ENCODE data around the gene CLCA2. TPM values are rescaled to one million over a fixed set of nuclear protein-coding genes. Genes with fewer than 3 reads are reported as not detected.
A peak's percentile ranks its signal among the peaks of the same experiment; 100 is the strongest.

The CLCA2 gene, protein sequence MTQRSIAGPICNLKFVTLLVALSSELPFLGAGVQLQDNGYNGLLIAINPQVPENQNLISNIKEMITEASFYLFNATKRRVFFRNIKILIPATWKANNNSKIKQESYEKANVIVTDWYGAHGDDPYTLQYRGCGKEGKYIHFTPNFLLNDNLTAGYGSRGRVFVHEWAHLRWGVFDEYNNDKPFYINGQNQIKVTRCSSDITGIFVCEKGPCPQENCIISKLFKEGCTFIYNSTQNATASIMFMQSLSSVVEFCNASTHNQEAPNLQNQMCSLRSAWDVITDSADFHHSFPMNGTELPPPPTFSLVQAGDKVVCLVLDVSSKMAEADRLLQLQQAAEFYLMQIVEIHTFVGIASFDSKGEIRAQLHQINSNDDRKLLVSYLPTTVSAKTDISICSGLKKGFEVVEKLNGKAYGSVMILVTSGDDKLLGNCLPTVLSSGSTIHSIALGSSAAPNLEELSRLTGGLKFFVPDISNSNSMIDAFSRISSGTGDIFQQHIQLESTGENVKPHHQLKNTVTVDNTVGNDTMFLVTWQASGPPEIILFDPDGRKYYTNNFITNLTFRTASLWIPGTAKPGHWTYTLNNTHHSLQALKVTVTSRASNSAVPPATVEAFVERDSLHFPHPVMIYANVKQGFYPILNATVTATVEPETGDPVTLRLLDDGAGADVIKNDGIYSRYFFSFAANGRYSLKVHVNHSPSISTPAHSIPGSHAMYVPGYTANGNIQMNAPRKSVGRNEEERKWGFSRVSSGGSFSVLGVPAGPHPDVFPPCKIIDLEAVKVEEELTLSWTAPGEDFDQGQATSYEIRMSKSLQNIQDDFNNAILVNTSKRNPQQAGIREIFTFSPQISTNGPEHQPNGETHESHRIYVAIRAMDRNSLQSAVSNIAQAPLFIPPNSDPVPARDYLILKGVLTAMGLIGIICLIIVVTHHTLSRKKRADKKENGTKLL
- polyA plus RNA-seq (2012; ENCODE audit: insufficient read depth, insufficient read length, low read depth) = not detected

DNA sequence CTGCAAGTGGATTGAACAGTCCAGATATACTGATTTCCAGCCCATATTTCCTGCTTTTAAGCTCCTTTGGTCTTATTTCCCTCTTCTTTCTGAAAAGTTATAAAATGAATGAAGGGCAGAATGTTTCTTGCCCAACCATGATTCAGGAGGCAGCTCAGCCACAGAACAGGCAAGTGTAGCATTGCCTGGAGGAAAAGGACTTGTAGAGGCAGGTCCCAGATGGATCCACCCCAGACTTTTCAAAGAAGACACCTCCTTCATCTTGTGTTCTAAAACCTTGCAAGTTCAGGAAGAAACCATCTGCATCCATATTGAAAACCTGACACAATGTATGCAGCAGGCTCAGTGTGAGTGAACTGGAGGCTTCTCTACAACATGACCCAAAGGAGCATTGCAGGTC, at the start of gene CLCA2:
Gene CLCA2 (plus strand): TSS at position 299 of the 400 bp plus-strand sequence. CDS start 77 bp downstream, at position 376.
- no peak within 1 kb of the TSS for H3K4me3 ChIP-seq (ENCODE audit: low read depth, low read length)
- H3K27me3 ChIP-seq = no peaks in the 10 kb centered on the region
- H3K36me3 ChIP-seq = no peaks in the 10 kb centered on the region
- DNase-seq = no peak
- no peaks in the 10 kb centered on the region for H3K4me1 ChIP-seq
- no peaks in the 10 kb centered on the region for H3K9me3 ChIP-seq
- TF ChIP-seq, protein P1, sequence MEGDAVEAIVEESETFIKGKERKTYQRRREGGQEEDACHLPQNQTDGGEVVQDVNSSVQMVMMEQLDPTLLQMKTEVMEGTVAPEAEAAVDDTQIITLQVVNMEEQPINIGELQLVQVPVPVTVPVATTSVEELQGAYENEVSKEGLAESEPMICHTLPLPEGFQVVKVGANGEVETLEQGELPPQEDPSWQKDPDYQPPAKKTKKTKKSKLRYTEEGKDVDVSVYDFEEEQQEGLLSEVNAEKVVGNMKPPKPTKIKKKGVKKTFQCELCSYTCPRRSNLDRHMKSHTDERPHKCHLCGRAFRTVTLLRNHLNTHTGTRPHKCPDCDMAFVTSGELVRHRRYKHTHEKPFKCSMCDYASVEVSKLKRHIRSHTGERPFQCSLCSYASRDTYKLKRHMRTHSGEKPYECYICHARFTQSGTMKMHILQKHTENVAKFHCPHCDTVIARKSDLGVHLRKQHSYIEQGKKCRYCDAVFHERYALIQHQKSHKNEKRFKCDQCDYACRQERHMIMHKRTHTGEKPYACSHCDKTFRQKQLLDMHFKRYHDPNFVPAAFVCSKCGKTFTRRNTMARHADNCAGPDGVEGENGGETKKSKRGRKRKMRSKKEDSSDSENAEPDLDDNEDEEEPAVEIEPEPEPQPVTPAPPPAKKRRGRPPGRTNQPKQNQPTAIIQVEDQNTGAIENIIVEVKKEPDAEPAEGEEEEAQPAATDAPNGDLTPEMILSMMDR (IDR thresholded peaks at IDR 0.05; ENCODE audit: low read depth, low read length) = no peak

DNA sequence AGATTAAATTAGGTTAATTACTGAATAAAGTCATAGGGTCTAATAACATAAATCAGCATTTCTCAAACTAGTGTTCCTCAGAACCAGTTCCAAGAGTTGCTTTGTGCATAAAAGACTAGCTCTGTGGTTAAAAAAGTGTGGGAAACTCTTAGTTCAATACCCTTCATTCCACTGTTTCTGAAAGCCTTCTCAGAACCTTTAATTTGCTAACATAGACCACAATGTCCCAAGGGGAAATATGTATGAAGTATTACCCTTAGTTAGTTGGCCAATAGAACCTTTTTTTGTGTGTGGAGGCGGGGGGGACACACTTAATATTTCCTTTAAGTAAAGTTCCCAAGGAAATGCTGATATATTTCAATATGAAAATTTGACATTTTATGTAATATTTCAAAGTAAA, 48.3 kb upstream of the CLCA2 start:
- H3K27me3 ChIP-seq = no peaks in the 10 kb centered on the region
- no peaks in the 10 kb centered on the region for H3K36me3 ChIP-seq
- H3K9me3 ChIP-seq = no peaks in the 10 kb centered on the region

DNA sequence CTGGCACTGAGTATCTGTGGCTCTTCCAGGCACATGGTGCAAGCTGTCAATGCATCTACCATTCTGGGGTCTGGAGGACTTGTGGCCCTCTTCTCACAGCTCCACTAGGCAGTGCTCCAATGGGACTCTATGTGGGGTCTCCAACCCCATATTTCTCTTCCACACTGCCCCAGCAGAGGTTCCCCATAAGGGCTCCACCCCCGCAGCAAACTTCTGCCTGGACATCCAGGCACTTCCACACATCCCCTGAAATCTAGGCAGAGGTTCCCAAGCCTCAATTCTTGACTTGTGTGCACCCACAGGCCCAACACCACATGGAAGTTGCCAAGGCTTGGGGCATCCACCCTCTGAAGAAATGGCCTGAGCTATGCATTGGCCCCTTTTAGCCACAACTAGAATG, 46.6 kb upstream of the CLCA2 start:
- Histone ChIP-seq H3K4me3 (ENCODE audit: low read depth, low read length) (no peak overlapping the region), H3K4me1 (no peaks in the 10 kb centered on the region), H3K36me3 (no peaks in the 10 kb centered on the region), H3K27me3 (no peaks in the 10 kb centered on the region), H3K9me3 (no peaks in the 10 kb centered on the region)
- no peak for DNase-seq
- TF ChIP-seq, protein P1 (IDR thresholded peaks at IDR 0.05; ENCODE audit: low read depth, low read length) = no peak

More for the DNA sequence above, 48.3 kb upstream of the CLCA2 start:
- TF ChIP-seq, protein P1 (IDR thresholded peaks at IDR 0.05; ENCODE audit: low read depth, low read length) = no peak
- Histone ChIP-seq H3K4me3 (ENCODE audit: low read depth, low read length) (no peak overlapping the region), H3K4me1 (no peaks in the 10 kb centered on the region)
- DNase-seq = no peak

DNA sequence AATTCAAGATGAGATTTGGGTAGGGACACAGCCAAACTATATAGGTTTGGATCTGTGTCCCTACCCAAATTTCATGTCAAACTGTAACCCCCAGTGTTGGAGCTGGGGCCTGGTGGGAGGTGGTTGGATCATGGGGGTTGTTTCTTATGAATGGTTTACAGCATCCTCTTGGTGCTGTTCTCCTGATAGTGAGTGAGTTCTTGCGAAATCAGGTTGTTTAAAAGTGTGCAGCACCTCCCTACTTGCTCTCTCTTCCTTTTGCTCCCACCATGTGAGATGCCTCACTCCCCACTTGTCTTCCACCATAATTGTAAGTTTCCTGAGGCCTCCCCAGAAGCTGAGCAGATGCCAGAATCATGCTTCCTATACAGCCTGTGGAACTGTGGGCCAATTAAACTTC, 45.2 kb upstream of the CLCA2 start:
- no peak for DNase-seq
- TF ChIP-seq, protein P1 (IDR thresholded peaks at IDR 0.05; ENCODE audit: low read depth, low read length) = no peak
- Histone ChIP-seq H3K9me3 (no peaks in the 10 kb centered on the region), H3K27me3 (no peaks in the 10 kb centered on the region), H3K36me3 (no peaks in the 10 kb centered on the region), H3K4me3 (ENCODE audit: low read depth, low read length) (no peak overlapping the region), H3K4me1 (no peaks in the 10 kb centered on the region)

DNA sequence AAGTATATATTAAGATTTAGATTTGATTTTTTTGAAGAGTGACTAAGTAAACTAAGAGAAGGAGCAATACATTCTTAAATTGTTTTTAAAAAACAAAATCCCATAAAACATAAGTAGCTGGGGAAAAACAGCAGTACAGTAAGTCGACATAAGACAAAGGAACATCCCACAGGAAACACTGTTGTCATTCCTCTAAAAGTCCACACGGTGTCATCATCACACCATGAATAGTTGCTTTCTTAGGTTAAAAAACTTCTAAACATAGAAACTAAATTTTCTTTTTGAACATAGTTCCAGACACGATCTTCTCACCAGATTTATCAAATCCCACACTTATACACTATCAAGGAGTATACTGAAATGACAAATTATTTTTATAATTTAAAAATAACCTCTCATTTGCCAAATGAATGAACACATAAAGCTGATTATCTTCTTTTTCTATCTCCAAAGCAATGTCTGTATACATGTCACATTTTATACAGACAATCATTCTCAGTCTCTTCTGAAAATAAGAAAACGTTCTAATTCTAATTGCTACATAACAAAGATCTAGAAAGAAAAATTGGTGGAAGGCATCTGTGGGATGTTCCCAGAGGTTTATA, 43.6 kb upstream of the CLCA2 start:
- Histone ChIP-seq H3K4me3 (ENCODE audit: low read depth, low read length) (no peak overlapping the region), H3K4me1 (no peaks in the 10 kb centered on the region), H3K27me3 (no peaks in the 10 kb centered on the region), H3K36me3 (no peaks in the 10 kb centered on the region), H3K9me3 (no peaks in the 10 kb centered on the region)
- TF ChIP-seq, protein P1 (IDR thresholded peaks at IDR 0.05; ENCODE audit: low read depth, low read length) = peak; percentile 58
- DNase-seq = no peak

Measured in BE2C (cell line).